Activated T-cell treated with anti-CD3 and anti-CD28 coated beads, Interleukin-2, amount 50 U/mL, for 24 hours (primary cell): Measurements from ENCODE around the gene PTPRJ.

ENCODE experiments used
- DNase-seq: peaks from one replicate; pipeline ENCODE4 v3.0.0-alpha.2; 2020
- H3K27ac Mint-ChIP-seq: 2 replicates; pipeline ENCODE4 v1.8.0; 2020; ENCODE audit warnings: mild to moderate bottlenecking, mixed read lengths
- H3K27me3 Mint-ChIP-seq: 2 replicates; pipeline ENCODE4 v1.8.0; 2020; ENCODE audit warnings: mixed read lengths
- H3K36me3 Mint-ChIP-seq: 2 replicates; pipeline ENCODE4 v1.8.0; 2020; ENCODE audit warnings: low read depth, mixed read lengths
- H3K4me1 Mint-ChIP-seq: 2 replicates; pipeline ENCODE4 v1.8.0; 2020; ENCODE audit warnings: low read depth, mixed read lengths
- H3K4me3 Mint-ChIP-seq: 2 replicates; pipeline ENCODE4 v1.8.0; 2020; ENCODE audit warnings: mild to moderate bottlenecking, moderate library complexity, mixed read lengths
- H3K9me3 Mint-ChIP-seq: 2 replicates; pipeline ENCODE4 v1.8.0; 2020; ENCODE audit warnings: mixed read lengths

Gene PTPRJ

DNA sequence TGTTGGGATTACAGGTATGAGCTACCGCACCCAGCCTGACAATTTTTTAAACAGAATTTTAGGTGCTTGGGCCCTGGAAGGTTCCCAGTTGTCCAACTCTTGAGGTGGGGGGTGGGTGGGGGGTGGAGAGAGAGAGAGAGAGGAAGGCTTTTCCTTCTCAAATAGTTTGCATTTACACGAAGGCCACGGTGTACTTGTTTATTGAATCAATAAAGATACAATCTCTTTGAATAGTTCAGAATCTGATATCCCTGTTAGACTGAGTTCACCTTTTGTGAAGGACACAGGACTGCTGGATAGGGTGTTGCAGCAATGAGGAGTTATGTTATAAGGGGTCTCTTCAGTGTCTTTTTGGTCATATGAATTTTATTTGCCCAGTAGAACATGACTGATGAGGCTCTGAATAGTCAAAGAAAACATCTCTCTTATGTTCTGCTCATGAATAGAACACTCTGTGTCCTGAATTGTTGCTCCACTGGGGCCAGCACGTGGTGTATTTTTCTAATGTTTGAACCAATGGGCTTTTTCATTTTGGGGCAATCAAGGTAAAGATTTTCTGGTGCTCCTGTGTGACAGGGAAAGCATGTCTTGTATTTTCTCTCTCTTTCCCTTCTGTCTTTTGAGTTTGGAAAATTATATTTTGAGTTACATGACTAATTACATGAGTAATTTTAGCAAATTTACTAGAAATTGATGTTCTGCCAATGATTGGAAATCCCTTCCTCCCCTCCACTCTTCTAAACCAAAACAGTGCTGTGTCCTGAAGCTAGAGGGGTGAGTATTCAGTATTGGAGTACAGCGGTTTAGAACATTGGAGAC, 61.7 kb downstream of the PTPRJ start:
- no peaks in the 10 kb centered on the region for H3K27me3 Mint-ChIP-seq
- H3K9me3 Mint-ChIP-seq = no peaks in the 10 kb centered on the region
- DNase-seq = no peak
- H3K27ac Mint-ChIP-seq = peak overlapping the region; percentile 82
- peaks cover 11% of the 10 kb centered on the region for H3K36me3 Mint-ChIP-seq
- peak overlapping the region; percentile 1 for H3K4me3 Mint-ChIP-seq
- H3K4me1 Mint-ChIP-seq = peaks cover 63% of the 10 kb centered on the region

DNA sequence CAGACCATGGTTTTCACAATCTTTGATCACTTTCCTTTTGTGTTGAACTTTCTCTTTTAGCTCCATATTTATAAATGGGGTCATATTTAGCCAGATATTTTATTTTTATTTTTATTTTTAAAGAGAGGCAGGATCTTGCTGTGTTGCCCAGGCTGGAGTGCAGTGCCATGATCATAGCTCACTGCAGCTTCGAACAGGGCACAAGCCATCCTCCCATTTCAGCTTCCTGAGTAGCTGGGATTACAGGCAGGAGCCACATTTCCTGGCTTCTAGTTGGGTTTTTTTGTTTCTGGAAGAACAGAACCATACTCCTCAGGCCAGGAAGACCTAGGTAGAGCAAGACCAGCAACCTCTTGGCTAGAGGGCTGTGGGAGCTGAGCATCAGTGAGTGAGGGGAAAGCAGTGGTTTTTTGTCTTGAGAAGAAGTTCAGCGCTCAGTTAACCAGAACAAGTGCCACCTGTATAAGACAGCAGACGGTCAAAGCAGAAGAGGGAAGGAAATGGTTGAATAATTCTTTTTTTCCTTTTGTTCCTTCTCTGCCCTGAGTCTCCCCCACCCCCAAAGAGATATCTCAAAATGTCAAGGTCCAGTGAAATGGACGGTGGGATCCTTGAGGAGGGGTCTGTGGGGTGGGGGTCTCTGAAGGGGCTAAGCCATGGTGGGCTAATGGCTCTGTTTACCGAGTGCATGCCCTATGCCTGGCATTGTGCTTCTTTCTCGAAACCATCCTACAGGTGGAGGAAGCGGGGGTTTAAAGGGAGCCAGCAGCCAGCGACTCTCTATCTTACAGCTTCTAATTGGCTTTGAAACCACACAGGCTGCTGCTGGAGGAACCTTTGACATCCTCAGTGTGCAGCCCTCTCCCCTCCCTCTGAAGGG, 63.0 kb downstream of the PTPRJ start:
- Mint-ChIP-seq H3K4me3 (no peak overlapping the region), H3K27ac (peak overlapping the region; percentile 82), H3K27me3 (no peaks in the 10 kb centered on the region), H3K36me3 (peaks cover 11% of the 10 kb centered on the region), H3K4me1 (peaks cover 67% of the 10 kb centered on the region), H3K9me3 (no peaks in the 10 kb centered on the region)
- DNase-seq = no peak

- Mint-ChIP-seq H3K4me1 (peaks cover 71% of the 10 kb centered on the region), H3K4me3 (no peak overlapping the region), H3K36me3 (peaks cover 15% of the 10 kb centered on the region), H3K9me3 (no peaks in the 10 kb centered on the region), H3K27me3 (no peaks in the 10 kb centered on the region), H3K27ac (peak overlapping the region; percentile 72)
- DNase-seq = no peak
Observed at GRCh38 chr11:48043991-48044512, 63.7 kb downstream of the PTPRJ start.

DNA sequence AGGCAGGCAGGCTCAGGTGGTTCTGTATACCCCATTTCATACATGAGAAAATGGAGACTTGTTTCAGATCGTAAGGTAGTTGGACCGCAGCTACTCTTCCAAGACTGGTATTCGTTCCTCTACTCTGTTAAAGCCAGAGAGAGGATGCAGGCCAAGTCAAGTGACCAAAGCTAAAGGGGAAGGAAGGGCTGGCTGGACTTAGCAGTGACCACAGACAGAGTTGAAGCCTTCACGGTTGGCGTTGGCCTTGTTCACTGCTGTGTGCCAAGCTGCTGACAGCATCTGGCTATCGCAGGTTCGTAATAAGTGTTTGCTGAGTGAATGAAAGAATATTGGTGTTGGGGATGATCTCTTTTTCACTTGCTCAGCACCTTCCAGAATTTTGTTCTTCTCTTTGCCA, 64.2 kb downstream of the PTPRJ start:
- peak overlapping the region; percentile 72 for H3K27ac Mint-ChIP-seq
- H3K4me3 Mint-ChIP-seq = no peak overlapping the region
- peaks cover 71% of the 10 kb centered on the region for H3K4me1 Mint-ChIP-seq
- peaks cover 17% of the 10 kb centered on the region for H3K36me3 Mint-ChIP-seq
- no peaks in the 10 kb centered on the region for H3K27me3 Mint-ChIP-seq
- no peaks in the 10 kb centered on the region for H3K9me3 Mint-ChIP-seq
- DNase-seq = no peak

DNA sequence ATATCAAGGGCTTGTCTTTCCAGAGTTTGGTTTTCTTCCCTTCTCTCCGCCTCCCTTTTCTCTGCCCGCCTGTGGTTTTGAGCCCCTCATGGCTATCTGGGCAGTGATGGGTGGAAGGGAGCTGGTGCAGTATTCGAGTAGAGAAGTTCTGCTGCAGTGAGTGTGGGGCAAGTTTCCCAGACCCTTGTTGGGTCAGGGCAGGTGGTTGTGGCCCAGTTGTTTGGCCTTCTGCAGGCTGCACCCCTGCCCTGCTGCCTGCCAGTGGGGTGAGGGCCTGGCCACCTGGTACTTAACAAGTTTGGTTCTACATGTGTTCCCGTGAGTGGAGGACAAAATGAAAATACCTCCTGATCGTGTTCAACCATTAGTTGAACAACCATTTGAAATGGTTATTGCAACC, 65.2 kb downstream of the PTPRJ start:
- H3K9me3 Mint-ChIP-seq = no peaks in the 10 kb centered on the region
- H3K36me3 Mint-ChIP-seq = peaks cover 17% of the 10 kb centered on the region
- H3K27me3 Mint-ChIP-seq = no peaks in the 10 kb centered on the region
- DNase-seq = no peak
- peaks cover 79% of the 10 kb centered on the region for H3K4me1 Mint-ChIP-seq
- H3K27ac Mint-ChIP-seq = peak overlapping the region; percentile 57
- H3K4me3 Mint-ChIP-seq = no peak overlapping the region

DNA sequence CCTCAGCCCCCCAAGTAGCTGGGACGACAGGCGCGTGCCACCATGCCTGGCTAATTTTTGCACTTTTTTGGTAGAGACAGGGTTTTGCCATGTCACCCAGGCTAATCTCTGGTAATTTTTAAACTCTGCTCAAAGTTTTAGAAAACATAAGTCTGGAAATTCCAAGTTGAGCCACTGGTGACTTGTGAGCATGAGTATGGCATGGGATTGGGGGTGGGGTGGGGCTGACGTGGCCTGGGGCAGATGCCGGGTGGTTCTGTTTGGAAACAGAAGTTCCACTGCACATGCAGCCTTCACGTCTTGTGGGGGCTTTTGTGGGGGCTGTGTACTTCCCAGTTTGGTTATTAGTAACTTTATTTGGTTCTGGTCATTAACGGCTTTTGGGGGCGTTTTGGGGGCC, 67.3 kb downstream of the PTPRJ start:
- Mint-ChIP-seq H3K27ac (peak overlapping the region; percentile 50), H3K36me3 (peaks cover 20% of the 10 kb centered on the region)
- no peak for DNase-seq

DNA sequence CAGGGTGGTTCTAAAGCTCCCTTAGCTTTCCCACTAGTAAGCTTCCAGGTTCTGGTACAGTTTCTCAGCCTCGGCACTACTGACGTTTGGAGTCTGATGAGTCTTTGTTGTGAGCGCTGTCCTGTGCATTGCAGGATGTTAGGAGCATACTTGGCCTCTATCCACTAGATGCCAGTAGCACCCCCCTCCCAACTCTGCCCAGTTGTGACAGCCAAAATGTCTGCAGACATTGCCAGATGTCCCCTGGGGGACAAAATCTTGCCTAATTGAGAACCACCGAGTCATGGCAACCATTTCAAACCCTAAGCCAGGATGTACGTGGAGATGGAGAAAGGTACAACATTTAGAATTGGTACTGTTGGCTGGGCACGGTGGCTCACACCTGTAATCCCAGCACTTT, 68.7 kb downstream of the PTPRJ start:
- Mint-ChIP-seq H3K4me3 (no peak overlapping the region), H3K4me1 (peaks cover 78% of the 10 kb centered on the region), H3K9me3 (no peaks in the 10 kb centered on the region), H3K27ac (no peak overlapping the region), H3K27me3 (no peaks in the 10 kb centered on the region), H3K36me3 (peaks cover 20% of the 10 kb centered on the region)
- no peak for DNase-seq

More for the DNA sequence above, 67.3 kb downstream of the PTPRJ start:
- no peaks in the 10 kb centered on the region for H3K27me3 Mint-ChIP-seq
- H3K4me1 Mint-ChIP-seq = peaks cover 86% of the 10 kb centered on the region
- H3K9me3 Mint-ChIP-seq = no peaks in the 10 kb centered on the region
- no peak overlapping the region for H3K4me3 Mint-ChIP-seq

DNA sequence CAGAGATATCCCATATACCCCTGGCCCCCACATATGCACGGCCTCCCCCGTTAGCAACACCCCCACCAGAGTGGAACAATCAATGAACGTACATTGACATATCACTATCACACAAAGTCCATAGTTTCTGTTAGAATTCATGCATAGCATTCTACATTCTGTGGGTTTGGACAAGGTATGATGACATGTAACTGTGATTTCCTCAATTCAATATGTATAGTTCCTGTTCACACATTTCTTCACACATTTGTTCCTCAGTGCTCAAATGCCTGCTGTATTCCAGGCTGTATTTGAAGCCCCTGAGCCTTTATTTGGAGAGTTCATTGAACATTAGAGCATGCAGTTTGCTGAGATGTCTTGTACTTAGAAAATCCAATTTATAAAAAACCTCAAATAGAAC, 69.9 kb downstream of the PTPRJ start:
- DNase-seq = no peak
- H3K9me3 Mint-ChIP-seq = no peaks in the 10 kb centered on the region
- no peak overlapping the region for H3K4me3 Mint-ChIP-seq
- H3K36me3 Mint-ChIP-seq = peaks cover 25% of the 10 kb centered on the region
- H3K27me3 Mint-ChIP-seq = no peaks in the 10 kb centered on the region
- H3K27ac Mint-ChIP-seq = peak overlapping the region; percentile 6
- peaks cover 77% of the 10 kb centered on the region for H3K4me1 Mint-ChIP-seq

GRCh38 chr11:48051217-48051830, 71.0 kb downstream of the PTPRJ start:
- no peak overlapping the region for H3K27ac Mint-ChIP-seq
- no peak overlapping the region for H3K4me3 Mint-ChIP-seq
- peaks cover 23% of the 10 kb centered on the region for H3K36me3 Mint-ChIP-seq
- H3K27me3 Mint-ChIP-seq = no peaks in the 10 kb centered on the region
- no peaks in the 10 kb centered on the region for H3K9me3 Mint-ChIP-seq
- DNase-seq = no peak
- H3K4me1 Mint-ChIP-seq = peaks cover 78% of the 10 kb centered on the region

GRCh38 chr11:48052183-48053044, 72.1 kb downstream of the PTPRJ start:
- Mint-ChIP-seq H3K9me3 (no peaks in the 10 kb centered on the region), H3K4me3 (no peak overlapping the region), H3K27me3 (no peaks in the 10 kb centered on the region), H3K36me3 (peaks cover 22% of the 10 kb centered on the region), H3K4me1 (peaks cover 85% of the 10 kb centered on the region), H3K27ac (peak overlapping the region; percentile 19)
- no peak for DNase-seq

DNA sequence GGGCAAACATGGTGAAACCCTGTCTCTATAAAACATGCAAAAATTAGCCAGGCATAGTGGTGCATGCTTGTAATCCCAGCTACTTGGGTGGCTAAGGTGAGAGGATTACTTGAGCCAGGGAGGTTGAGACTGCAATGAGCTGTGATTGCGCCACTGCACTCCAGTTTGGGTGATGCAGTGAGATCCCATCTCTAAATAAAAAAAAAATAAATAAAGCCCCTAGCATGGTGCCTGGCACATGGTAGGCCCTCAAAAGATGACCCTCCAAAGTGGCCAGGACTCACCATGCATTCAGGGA, 74.6 kb downstream of the PTPRJ start:
- Mint-ChIP-seq H3K9me3 (no peaks in the 10 kb centered on the region), H3K4me3 (peak overlapping the region; percentile 40), H3K27ac (peak overlapping the region; percentile 92), H3K27me3 (no peaks in the 10 kb centered on the region), H3K4me1 (peaks cover 87% of the 10 kb centered on the region), H3K36me3 (peaks cover 17% of the 10 kb centered on the region)
- DNase-seq = no peak

DNA sequence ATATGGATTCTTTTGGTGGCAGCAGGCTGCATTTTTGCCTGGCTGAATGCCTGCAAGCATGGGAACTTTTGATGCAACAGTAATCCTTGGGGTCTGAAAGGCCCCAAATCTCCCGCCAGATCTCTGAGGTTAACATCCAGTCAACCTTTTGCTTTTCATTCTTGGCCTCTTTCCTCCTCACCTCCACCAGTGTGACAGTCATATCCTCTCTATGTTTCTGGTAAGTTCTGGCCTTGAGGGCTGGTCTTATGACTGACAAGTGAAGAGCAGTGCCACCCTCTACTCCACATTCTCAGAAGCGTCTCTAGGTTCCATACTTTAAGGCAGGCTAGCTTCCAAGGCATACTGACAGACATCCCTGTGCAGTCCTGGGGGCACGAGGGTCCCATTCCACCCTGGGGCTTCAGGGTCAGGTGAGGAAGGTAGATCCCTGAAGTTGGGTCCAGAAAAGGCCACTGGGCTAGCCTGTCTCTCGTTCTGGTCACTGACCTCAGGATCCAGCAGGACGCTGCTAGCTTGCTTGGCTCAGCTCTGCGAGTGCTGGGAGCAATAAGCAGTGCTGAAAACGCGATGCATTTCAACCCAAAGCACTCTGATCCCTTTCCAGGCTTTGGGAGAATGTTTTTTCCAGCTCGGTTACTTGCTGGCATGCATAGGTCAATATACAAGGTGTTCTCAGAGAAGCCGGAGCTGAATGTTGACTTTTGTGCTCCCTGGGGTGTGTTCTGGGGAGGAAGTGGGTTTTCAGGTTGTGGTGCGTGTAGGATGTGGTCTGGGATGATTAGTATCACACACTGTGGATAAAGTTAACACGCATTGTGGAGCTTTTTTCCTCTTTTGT, 75.2 kb downstream of the PTPRJ start:
- Mint-ChIP-seq H3K9me3 (no peaks in the 10 kb centered on the region), H3K36me3 (peaks cover 17% of the 10 kb centered on the region), H3K27me3 (no peaks in the 10 kb centered on the region), H3K4me3 (peak overlapping the region; percentile 40), H3K4me1 (peaks cover 86% of the 10 kb centered on the region), H3K27ac (peak overlapping the region; percentile 92)
- DNase-seq = peak; percentile 59
